Neuronal stem cell (in vitro differentiated cells): ENCODE measurements around the gene BCL2L12.

Experiments used
- DNase-seq: peaks from one replicate; pipeline ENCODE4 v3.0.0-alpha.2; 2013; ENCODE audit warnings: low spot score
- H2AFZ ChIP-seq: one replicate; pipeline ENCODE4 v1.6.1; 2013; ENCODE audit warnings: mild to moderate bottlenecking, low read length, inconsistent platforms
- H2AK5ac ChIP-seq: 2 replicates; pipeline ENCODE4 v1.6.1; 2013; ENCODE audit warnings: low read depth, mild to moderate bottlenecking, inconsistent platforms, low read length, moderate library complexity, mixed read lengths
- H2BK120ac ChIP-seq: 2 replicates; pipeline ENCODE4 v1.6.1; 2013; ENCODE audit warnings: low read depth, mild to moderate bottlenecking, inconsistent platforms, low read length, moderate library complexity, mixed read lengths
- H2BK12ac ChIP-seq: one replicate; pipeline ENCODE4 v1.6.1; 2013; ENCODE audit warnings: low read length, inconsistent platforms
- H2BK15ac ChIP-seq: 2 replicates; pipeline ENCODE4 v1.6.1; 2013; ENCODE audit warnings: mild to moderate bottlenecking, low read length, inconsistent platforms, mixed read lengths
- H2BK5ac ChIP-seq: one replicate; pipeline ENCODE4 v1.6.1; 2013; ENCODE audit warnings: inconsistent platforms, mild to moderate bottlenecking, low read length, moderate library complexity
- H3K14ac ChIP-seq: one replicate; pipeline ENCODE4 v1.6.1; 2013; ENCODE audit warnings: low read length, inconsistent platforms
- H3K18ac ChIP-seq: 2 replicates; pipeline ENCODE4 v1.6.1; 2013; ENCODE audit warnings: low read length, inconsistent platforms
- H3K23ac ChIP-seq: 2 replicates; pipeline ENCODE4 v1.6.1; 2013; ENCODE audit warnings: low read depth, mild to moderate bottlenecking, mixed read lengths, low read length, inconsistent platforms; ENCODE audit not compliant: poor library complexity
- H3K27ac ChIP-seq: replicated peaks from 3 replicates; pipeline ENCODE4 v1.5.1; 2013; ENCODE audit warnings: low read length, inconsistent platforms
- H3K27me3 ChIP-seq, 3 experiments: 2 replicates each; pipeline ENCODE4 v1.6.1; 2013; ENCODE audit warnings: low read length in 3 of 3, mild to moderate bottlenecking in 2 of 3, inconsistent platforms in 1 of 3, low read depth in 1 of 3, mixed read lengths in 1 of 3, moderate library complexity in 1 of 3; ENCODE audit not compliant: control insufficient read depth in 3 of 3, insufficient read depth in 3 of 3
- H3K36me3 ChIP-seq, 2 donors: replicated peaks in 1 of 2; 2 replicates each; pipeline ENCODE4 v1.6.1; 2013; ENCODE audit warnings: low read length in 2 of 2; ENCODE audit not compliant: control insufficient read depth in 2 of 2, insufficient read depth in 2 of 2
- H3K4ac ChIP-seq: 2 replicates; pipeline ENCODE4 v1.6.1; 2013; ENCODE audit warnings: inconsistent platforms, mild to moderate bottlenecking, low read length, moderate library complexity
- H3K4me1 ChIP-seq, 2 donors: 1 replicate in 1 of 2; 2 replicates in 1 of 2; pipeline ENCODE4 v1.6.1; 2013; ENCODE audit warnings: low read length in 2 of 2, low read depth in 1 of 2; ENCODE audit not compliant: control insufficient read depth in 2 of 2, insufficient read depth in 1 of 2
- H3K4me2 ChIP-seq: one replicate; pipeline ENCODE4 v1.6.1; 2013; ENCODE audit warnings: mild to moderate bottlenecking, low read length, inconsistent platforms; ENCODE audit not compliant: insufficient read depth, poor library complexity, severe bottlenecking
- H3K4me3 ChIP-seq, 2 donors: 2 replicates each; pipeline ENCODE4 v1.5.1; 2013; ENCODE audit warnings: low read length in 2 of 2, mild to moderate bottlenecking in 2 of 2, inconsistent platforms in 1 of 2, moderate library complexity in 1 of 2
- H3K79me1 ChIP-seq: one replicate; pipeline ENCODE4 v1.6.1; 2013; ENCODE audit warnings: low read depth, mild to moderate bottlenecking, inconsistent platforms, low read length, moderate library complexity
- H3K9ac ChIP-seq: one replicate; pipeline ENCODE4 v1.6.1; 2013; ENCODE audit warnings: mild to moderate bottlenecking, low read depth, low read length, inconsistent platforms; ENCODE audit not compliant: poor library complexity
- H3K9me3 ChIP-seq, 2 donors: replicated peaks in 1 of 2; 2 replicates each; pipeline versions ENCODE3 to v1.6.1; 2013; ENCODE audit warnings: low read length in 2 of 2, mild to moderate bottlenecking in 2 of 2, inconsistent platforms in 1 of 2, low read depth in 1 of 2, mixed read lengths in 1 of 2, moderate library complexity in 1 of 2; ENCODE audit not compliant: control insufficient read depth in 2 of 2, insufficient read depth in 1 of 2
- H4K8ac ChIP-seq: one replicate; pipeline ENCODE4 v1.6.1; 2013; ENCODE audit warnings: low read depth, mild to moderate bottlenecking, inconsistent platforms, low read length, moderate library complexity
- H4K91ac ChIP-seq: one replicate; pipeline ENCODE4 v1.6.1; 2013; ENCODE audit warnings: low read length, low read depth, mild to moderate bottlenecking, inconsistent platforms; ENCODE audit not compliant: poor library complexity
- WGBS, 2 donors: extraction: QIAGEN DNeasy Blood & Tissue Kit; methylation state at CpG; one replicate each; pipeline ENCODE4 v1.1.7; 2013; ENCODE audit warnings: missing lambda C conversion rate in 2 of 2, mixed read lengths in 1 of 2; ENCODE audit not compliant: insufficient read length in 2 of 2, insufficient replicate concordance in 1 of 2; ENCODE audit errors: extremely low coverage in 2 of 2; 5-methylcytosine and 5-hydroxymethylcytosine counted together

BCL2L12 gene

DNA sequence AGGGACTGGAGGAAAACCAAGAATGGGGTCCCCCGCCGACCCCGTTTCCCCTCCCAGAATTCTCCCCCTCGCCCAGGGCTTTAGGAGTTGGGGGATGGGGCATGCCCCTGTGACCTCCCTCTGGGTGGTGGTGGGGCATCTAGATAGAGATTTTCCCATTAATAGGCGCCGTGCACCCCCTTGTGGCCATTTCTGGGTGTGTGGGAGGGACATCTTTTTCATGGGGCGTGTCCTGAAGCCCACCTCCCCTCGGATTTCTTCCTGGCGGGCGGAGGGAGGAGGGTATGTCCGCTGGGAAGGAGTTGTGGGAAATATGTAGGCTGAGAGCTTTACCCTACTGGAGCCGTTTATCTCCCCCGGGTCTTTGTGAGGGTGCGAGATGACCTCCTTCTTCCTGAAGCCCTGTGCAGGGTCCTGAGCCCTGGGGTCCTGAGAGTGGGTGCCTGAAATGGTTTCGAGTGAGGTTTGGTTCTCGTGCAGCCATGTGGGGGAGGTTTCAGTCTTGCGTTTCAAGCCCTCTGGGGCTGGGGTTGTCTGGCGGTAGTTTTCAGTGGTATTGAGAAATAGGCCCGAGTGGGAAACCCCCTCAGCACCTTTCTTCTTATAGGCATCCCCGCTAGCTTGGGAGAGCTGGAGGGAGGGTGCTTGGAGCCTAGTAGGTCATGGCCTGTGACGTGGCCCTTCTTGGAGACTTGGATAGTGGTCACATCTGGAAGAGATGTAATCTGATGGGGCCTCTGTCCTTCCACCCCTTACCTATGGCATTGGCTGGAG is 12.4 kb downstream of the BCL2L12 start:
- Histone ChIP-seq H3K4me3 (peak overlapping the region; percentile 98 to 99), H2AK5ac (peak overlapping the region; percentile 100), H2BK120ac (peak overlapping the region; percentile 87), H3K27me3 (no peaks in the 10 kb centered on the region), H4K91ac (no peak overlapping the region), H3K27ac (peak overlapping the region; percentile 97), H3K79me1 (peaks cover 13% of the 10 kb centered on the region), H3K36me3 (peaks cover 18 to 42% of the 10 kb centered on the region in 2 donors), H3K23ac (no peak overlapping the region), H2BK5ac (peak overlapping the region; percentile 99), H3K4me2 (peak overlapping the region; percentile 60), H3K18ac (peak overlapping the region; percentile 100), H3K9me3 (no peaks in the 10 kb centered on the region), H3K14ac (no peak overlapping the region), H2AFZ (peak overlapping the region; percentile 81), H2BK12ac (no peak overlapping the region), H3K4ac (peak overlapping the region; percentile 99), H3K4me1 (peaks cover 17 to 21% of the 10 kb centered on the region in 2 donors), H4K8ac (no peak overlapping the region), H3K9ac (peak overlapping the region; percentile 76), H2BK15ac (no peak overlapping the region)
- WGBS, 2 donors, result no CpG with 5 or more reads among the region's 21 CpGs
- DNase-seq, result peak; percentile 93

DNA sequence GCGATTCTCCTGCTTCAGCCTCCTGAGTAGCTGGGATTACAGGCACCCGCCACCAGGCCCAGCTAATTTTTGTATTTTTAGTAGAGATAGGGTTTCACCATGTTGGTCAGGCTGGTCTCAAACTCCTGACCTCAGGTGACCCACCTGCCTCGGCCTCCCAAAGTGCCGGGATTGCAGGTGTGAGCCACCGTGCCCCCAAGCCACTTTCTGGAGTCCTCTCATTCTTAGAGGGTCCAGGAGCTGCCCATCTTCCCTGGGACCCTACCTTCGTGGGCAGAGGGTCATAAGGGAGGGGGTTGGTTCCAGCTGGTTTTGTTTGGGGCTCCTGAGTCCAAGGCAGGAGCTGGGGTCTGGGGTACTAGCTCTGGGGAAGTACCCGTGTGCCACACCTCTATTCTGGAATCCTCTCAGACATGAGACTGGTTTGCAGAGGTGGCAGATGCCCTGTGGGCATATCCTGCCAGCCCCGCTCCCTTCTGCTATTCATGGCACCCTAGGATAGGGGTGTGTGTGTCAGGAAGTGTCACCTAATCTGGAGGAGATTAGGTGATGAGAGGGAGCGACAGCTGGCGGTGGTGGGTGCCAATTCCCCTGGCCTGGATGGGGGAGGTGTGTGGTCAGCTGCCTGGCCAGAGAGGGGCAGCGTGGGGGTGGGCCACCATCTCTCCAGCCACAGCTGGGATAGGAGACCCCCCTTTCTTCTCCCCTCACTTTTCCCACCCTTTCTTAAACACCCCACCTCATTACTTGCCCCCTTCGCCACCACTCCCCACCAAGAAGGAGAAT is 13.4 kb downstream of the BCL2L12 start:
- no peak overlapping the region for H3K4ac ChIP-seq
- H2BK15ac ChIP-seq, result no peak overlapping the region
- H3K79me1 ChIP-seq, result peaks cover 19% of the 10 kb centered on the region
- no peak overlapping the region for H3K23ac ChIP-seq
- H2BK120ac ChIP-seq, result no peak overlapping the region
- peak overlapping the region; percentile 81 for H3K27ac ChIP-seq
- no peak overlapping the region for H4K8ac ChIP-seq
- H2BK5ac ChIP-seq, result no peak overlapping the region
- peak overlapping the region; percentile 89 for H2AK5ac ChIP-seq
- no peaks in the 10 kb centered on the region for H3K9me3 ChIP-seq
- no peaks in the 10 kb centered on the region for H3K27me3 ChIP-seq
- H3K36me3 ChIP-seq, result peaks cover 24 to 46% of the 10 kb centered on the region in 2 donors
- no peak for DNase-seq
- H3K4me3 ChIP-seq, result peak overlapping the region in 1 of 2 donors; percentile 21
- H3K4me2 ChIP-seq, result peak overlapping the region; percentile 76
- H3K18ac ChIP-seq, result peak overlapping the region; percentile 44
- WGBS, 2 donors, result no CpG with 5 or more reads among the region's 12 CpGs
- no peak overlapping the region for H4K91ac ChIP-seq
- H2AFZ ChIP-seq, result no peak overlapping the region
- peak overlapping the region; percentile 30 for H3K9ac ChIP-seq
- H3K4me1 ChIP-seq, result peaks cover 17 to 21% of the 10 kb centered on the region in 2 donors
- no peak overlapping the region for H3K14ac ChIP-seq
- no peak overlapping the region for H2BK12ac ChIP-seq

DNA sequence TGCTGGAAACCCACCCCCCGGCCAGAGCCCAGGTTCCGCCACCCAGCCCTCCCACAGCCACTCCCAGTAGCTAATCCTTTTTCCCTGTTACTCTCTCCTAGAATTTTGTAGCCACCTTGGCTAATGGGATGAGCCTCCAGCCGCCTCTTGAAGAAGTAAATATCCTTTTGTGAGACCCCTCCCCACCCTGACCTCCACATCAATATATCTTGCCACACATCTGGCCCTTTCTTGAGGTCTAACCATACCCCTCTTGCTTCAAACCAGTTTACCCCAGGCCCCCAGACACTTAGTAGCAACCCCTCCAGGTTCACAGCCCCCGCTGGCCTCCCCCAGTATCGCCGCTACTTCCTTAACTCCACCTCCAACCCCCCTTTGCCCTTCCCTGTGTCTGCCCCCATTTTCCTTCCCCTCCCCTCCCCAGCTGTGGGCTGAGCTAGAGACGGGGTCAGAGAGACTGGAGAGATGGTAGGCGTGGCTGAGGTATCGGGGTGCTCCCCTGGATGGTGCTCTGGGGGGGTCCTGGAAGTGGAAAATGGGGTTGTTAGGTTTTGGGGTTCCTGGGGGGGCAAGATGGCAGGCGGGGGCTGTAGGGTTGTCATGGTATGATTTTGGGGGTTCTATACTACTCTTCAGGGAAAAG is 14.2 kb downstream of the BCL2L12 start:
- H2BK15ac ChIP-seq, result peak overlapping the region; percentile 45
- H3K18ac ChIP-seq, result peak overlapping the region; percentile 92
- H3K23ac ChIP-seq, result peak overlapping the region; percentile 80
- H2BK12ac ChIP-seq, result no peak overlapping the region
- H2AFZ ChIP-seq, result no peak overlapping the region
- H3K79me1 ChIP-seq, result peaks cover 21% of the 10 kb centered on the region
- peak overlapping the region; percentile 72 for H3K9ac ChIP-seq
- no peaks in the 10 kb centered on the region for H3K27me3 ChIP-seq
- no CpG with 5 or more reads among the region's 10 CpGs for WGBS, 2 donors
- peak overlapping the region; percentile 76 for H2AK5ac ChIP-seq
- DNase-seq, result no peak
- peak overlapping the region; percentile 84 for H2BK5ac ChIP-seq
- H3K27ac ChIP-seq, result peak overlapping the region; percentile 81
- H3K4me1 ChIP-seq, result peaks cover 17 to 21% of the 10 kb centered on the region in 2 donors
- H2BK120ac ChIP-seq, result no peak overlapping the region
- H3K4ac ChIP-seq, result no peak overlapping the region
- H4K8ac ChIP-seq, result no peak overlapping the region
- H3K14ac ChIP-seq, result no peak overlapping the region
- peaks cover 30 to 53% of the 10 kb centered on the region in 2 donors for H3K36me3 ChIP-seq
- no peak overlapping the region for H4K91ac ChIP-seq
- H3K4me2 ChIP-seq, result peak overlapping the region; percentile 76
- H3K4me3 ChIP-seq, result peak overlapping the region in 1 of 2 donors; percentile 16
- no peaks in the 10 kb centered on the region for H3K9me3 ChIP-seq
